ENCODE measurements around the gene TSPAN9. TPM values are rescaled to one million over a fixed set of nuclear protein-coding genes. Genes with fewer than 3 reads are reported as not detected.

TSPAN9 gene
- total RNA-seq, 1 experiment from 2014 or later = 13.2 TPM

DNA sequence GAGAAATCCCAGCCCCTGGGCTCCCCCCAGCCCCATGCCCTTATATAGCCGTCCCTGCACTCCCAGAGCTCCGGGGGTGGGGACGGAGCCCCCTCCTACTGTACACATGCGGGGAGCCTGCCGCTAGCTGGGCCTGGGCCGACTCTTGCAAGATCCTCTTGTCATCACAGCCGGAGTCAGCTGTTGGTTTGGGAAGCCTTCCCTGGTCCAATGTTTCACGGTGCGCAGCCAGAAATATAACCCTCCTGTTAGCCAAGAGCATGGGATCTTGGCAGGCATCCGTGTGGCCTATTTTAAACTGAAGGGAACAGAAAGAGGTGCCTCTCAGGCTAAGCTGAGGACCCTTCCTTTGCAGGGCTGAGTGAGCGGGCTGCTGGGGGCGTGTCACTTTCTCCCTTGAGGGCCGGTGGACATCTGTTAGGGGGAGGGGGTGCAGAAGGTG is 175.3 kb downstream of the TSPAN9 start:
- TF ChIP-seq ELF1 (IDR thresholded peaks at IDR 0.05; ENCODE audit: borderline replicate concordance, low read depth) (no peak), RAD21 (IDR thresholded peaks at IDR 0.05; ENCODE audit: low read depth) (no peak), EZH2phosphoT487 (IDR thresholded peaks at IDR 0.05; ENCODE audit: borderline replicate concordance) (no peak), SRF (IDR thresholded peaks at IDR 0.05; ENCODE audit: low read depth) (no peak), ZNF274 (IDR thresholded peaks at IDR 0.05; ENCODE audit: low read depth, low read length) (no peak), ATF3 (IDR thresholded peaks at IDR 0.05) (no peak), CEBPB (IDR thresholded peaks at IDR 0.05; ENCODE audit: low read depth) (no peak), YY1 (IDR thresholded peaks at IDR 0.05; ENCODE audit: extremely low read depth, insufficient replicate concordance, low read depth, low read length) (no peak), TCF7L2 (IDR thresholded peaks at IDR 0.05; ENCODE audit: borderline replicate concordance, extremely low read depth, insufficient read depth, insufficient read length) (no peak), FOSL1 (IDR thresholded peaks at IDR 0.05; ENCODE audit: low read depth) (no peak), EZH2 (IDR thresholded peaks at IDR 0.05) (no peak)
- TF ChIP-seq, protein P1, sequence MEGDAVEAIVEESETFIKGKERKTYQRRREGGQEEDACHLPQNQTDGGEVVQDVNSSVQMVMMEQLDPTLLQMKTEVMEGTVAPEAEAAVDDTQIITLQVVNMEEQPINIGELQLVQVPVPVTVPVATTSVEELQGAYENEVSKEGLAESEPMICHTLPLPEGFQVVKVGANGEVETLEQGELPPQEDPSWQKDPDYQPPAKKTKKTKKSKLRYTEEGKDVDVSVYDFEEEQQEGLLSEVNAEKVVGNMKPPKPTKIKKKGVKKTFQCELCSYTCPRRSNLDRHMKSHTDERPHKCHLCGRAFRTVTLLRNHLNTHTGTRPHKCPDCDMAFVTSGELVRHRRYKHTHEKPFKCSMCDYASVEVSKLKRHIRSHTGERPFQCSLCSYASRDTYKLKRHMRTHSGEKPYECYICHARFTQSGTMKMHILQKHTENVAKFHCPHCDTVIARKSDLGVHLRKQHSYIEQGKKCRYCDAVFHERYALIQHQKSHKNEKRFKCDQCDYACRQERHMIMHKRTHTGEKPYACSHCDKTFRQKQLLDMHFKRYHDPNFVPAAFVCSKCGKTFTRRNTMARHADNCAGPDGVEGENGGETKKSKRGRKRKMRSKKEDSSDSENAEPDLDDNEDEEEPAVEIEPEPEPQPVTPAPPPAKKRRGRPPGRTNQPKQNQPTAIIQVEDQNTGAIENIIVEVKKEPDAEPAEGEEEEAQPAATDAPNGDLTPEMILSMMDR (IDR thresholded peaks at IDR 0.05 in 2 of 3, conservative IDR thresholded peaks at IDR 0.05 in 1 of 3; ENCODE audit: borderline replicate concordance in 1 of 3, insufficient read depth in 1 of 3, low read depth in 2 of 3, low read length in 2 of 3) = no peak
- ATAC-seq (no peak), DNase-seq (ENCODE audit: low read depth, low spot score) (no peak)
- Histone ChIP-seq H3K9me2 (ENCODE audit: insufficient read depth) (no peaks in the 10 kb centered on the region), H4K20me1 (ENCODE audit: insufficient read depth) (no peaks in the 10 kb centered on the region), H3K27me3 (ENCODE audit: insufficient read depth, low read length) (no peaks in the 10 kb centered on the region), H3K36me3 (ENCODE audit: control insufficient read depth in 1 of 2, insufficient read depth in 2 of 2, low read length in 2 of 2) (no peaks in the 10 kb centered on the region), H3K27ac (ENCODE audit: low read depth, low read length) (no peak overlapping the region), H3K4me1 (ENCODE audit: control insufficient read depth in 1 of 2, insufficient read depth in 2 of 2, low read length in 2 of 2) (no peaks in the 10 kb centered on the region; a peak in 1 of 4 replicates), H3K9ac (ENCODE audit: low read length) (no peak overlapping the region), H3K9me3 (ENCODE audit: control insufficient read depth in 1 of 2, insufficient read depth in 1 of 2, low read depth in 1 of 2, low read length in 2 of 2) (no peaks in the 10 kb centered on the region), H2AFZ (ENCODE audit: low read depth, low read length, poor library complexity, severe bottlenecking) (no peak overlapping the region), H3K4me2 (ENCODE audit: low read length) (no peak overlapping the region), H3K4me3 (replicated peaks in 1 of 2; ENCODE audit: low read depth in 1 of 2, low read length in 2 of 2) (no peak overlapping the region), H3K79me2 (ENCODE audit: insufficient read depth, low read length) (no peaks in the 10 kb centered on the region)
- ChIA-PET CTCF (no interaction called here), POLR2A (no interaction called here), RAD21 (ENCODE audit: low non-redundant PET in 1 of 2, low total read pairs in 2 of 2, uncharacterized antibody in 2 of 2, unreplicated experiment in 2 of 2) (no interaction called here)
- BruUV-seq (replicated peaks) = no TSS peak
- intact Hi-C loops (cut with micrococcal nuclease) = no loop called here

Measured in HCT116 (cell line).